Measurements from ENCODE around the gene TPGS2.

The TPGS2 gene

DNA sequence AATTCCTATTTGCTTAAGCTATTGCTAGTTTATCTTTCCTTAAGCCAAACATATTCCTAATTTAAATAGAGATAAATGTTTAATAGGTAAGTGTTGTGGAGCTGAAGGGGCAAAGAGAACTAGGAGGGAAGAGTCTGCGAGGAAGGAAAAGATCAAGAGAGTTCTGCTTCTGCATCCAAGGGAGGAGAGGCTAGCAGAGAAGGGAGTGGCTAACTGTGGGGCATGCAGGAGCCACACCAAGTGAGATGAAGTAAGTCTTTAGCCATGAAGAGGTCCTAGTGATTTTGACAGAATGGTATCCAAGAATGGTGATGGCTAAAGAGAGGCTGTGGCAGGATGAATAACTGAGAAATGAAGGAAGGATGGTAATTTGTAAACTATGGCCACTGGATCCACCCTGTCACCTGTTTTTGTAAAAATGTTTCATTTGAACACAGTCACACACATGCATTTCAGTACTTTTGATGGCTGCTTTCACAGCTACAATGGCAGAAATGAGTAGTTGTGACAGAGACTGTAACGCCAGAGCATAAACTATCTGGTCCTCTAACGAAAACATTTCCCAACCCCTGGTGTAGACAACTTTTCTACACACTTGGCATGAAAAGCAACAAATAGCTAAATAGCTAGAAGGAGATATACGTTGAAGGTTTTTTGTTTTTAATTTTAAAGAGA lies 15.6 kb downstream of the TPGS2 start:
- no peak overlapping the region for H3K9ac ChIP-seq (ENCODE audit: low read depth in 1 of 2, low read length in 2 of 2)

GRCh38 chr18:36812678-36813077 lies 16.1 kb downstream of the TPGS2 start:
- H3K27ac ChIP-seq (ENCODE audit: low read depth in 2 of 2, low read length in 2 of 2), result no peak overlapping the region
- no peaks in the 10 kb centered on the region for H3K9me3 ChIP-seq (ENCODE audit: control insufficient read depth in 2 of 2, low read length in 2 of 2)
- H3K4me3 ChIP-seq (ENCODE audit: low read length in 2 of 2), result no peak overlapping the region
- H3K27me3 ChIP-seq (ENCODE audit: control insufficient read depth in 2 of 2, insufficient read depth in 2 of 2, low read length in 2 of 2), result no peaks in the 10 kb centered on the region
- H3K36me3 ChIP-seq (ENCODE audit: control insufficient read depth in 2 of 2, insufficient read depth in 2 of 2, low read length in 2 of 2), result peaks cover 6 to 14% of the 10 kb centered on the region in 2 donors
- H3K9ac ChIP-seq (ENCODE audit: low read depth in 1 of 2, low read length in 2 of 2), result no peak overlapping the region
- no peaks in the 10 kb centered on the region for H3K4me1 ChIP-seq (ENCODE audit: control insufficient read depth in 2 of 2, insufficient read depth in 2 of 2, low read length in 2 of 2)

More for the DNA sequence above, 15.6 kb downstream of the TPGS2 start:
- Histone ChIP-seq H3K4me3 (ENCODE audit: low read length in 2 of 2) (no peak overlapping the region), H3K27me3 (ENCODE audit: control insufficient read depth in 2 of 2, insufficient read depth in 2 of 2, low read length in 2 of 2) (no peaks in the 10 kb centered on the region), H3K36me3 (ENCODE audit: control insufficient read depth in 2 of 2, insufficient read depth in 2 of 2, low read length in 2 of 2) (peaks cover 6 to 15% of the 10 kb centered on the region in 2 donors), H3K27ac (ENCODE audit: low read depth in 2 of 2, low read length in 2 of 2) (no peak overlapping the region), H3K9me3 (ENCODE audit: control insufficient read depth in 2 of 2, low read length in 2 of 2) (no peaks in the 10 kb centered on the region), H3K4me1 (ENCODE audit: control insufficient read depth in 2 of 2, insufficient read depth in 2 of 2, low read length in 2 of 2) (no peaks in the 10 kb centered on the region)

GRCh38 chr18:36811955-36812354 lies 16.8 kb downstream of the TPGS2 start:
- Histone ChIP-seq H3K27ac (ENCODE audit: low read depth in 2 of 2, low read length in 2 of 2) (no peak overlapping the region), H3K9ac (ENCODE audit: low read depth in 1 of 2, low read length in 2 of 2) (no peak overlapping the region), H3K27me3 (ENCODE audit: control insufficient read depth in 2 of 2, insufficient read depth in 2 of 2, low read length in 2 of 2) (no peaks in the 10 kb centered on the region), H3K4me3 (ENCODE audit: low read length in 2 of 2) (no peak overlapping the region), H3K4me1 (ENCODE audit: control insufficient read depth in 2 of 2, insufficient read depth in 2 of 2, low read length in 2 of 2) (no peaks in the 10 kb centered on the region), H3K9me3 (ENCODE audit: control insufficient read depth in 2 of 2, low read length in 2 of 2) (no peaks in the 10 kb centered on the region), H3K36me3 (ENCODE audit: control insufficient read depth in 2 of 2, insufficient read depth in 2 of 2, low read length in 2 of 2) (peaks cover 4 to 17% of the 10 kb centered on the region in 2 donors)

DNA sequence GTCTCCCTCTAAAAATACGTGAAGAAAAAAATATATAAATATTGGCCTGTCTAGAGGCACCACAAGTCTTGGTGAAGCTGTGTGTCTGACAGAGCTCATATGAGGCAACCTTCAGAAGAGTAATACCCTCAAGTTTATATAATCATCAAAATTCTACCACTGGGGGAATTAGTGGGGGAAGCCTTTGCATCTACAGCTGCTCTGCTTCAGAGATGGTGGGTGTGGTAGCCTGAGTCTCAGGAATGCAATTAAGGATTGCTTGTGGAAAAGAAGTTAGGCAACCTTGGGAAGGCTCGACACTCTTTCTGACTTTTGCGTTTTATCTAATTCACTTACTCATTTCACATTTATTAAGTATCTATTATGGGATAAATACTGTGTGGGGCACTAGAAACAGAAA lies 17.4 kb downstream of the TPGS2 start:
- Histone ChIP-seq H3K9ac (ENCODE audit: low read depth in 1 of 2, low read length in 2 of 2) (no peak overlapping the region), H3K9me3 (ENCODE audit: control insufficient read depth in 2 of 2, low read length in 2 of 2) (no peaks in the 10 kb centered on the region), H3K4me1 (ENCODE audit: control insufficient read depth in 2 of 2, insufficient read depth in 2 of 2, low read length in 2 of 2) (no peaks in the 10 kb centered on the region)

DNA sequence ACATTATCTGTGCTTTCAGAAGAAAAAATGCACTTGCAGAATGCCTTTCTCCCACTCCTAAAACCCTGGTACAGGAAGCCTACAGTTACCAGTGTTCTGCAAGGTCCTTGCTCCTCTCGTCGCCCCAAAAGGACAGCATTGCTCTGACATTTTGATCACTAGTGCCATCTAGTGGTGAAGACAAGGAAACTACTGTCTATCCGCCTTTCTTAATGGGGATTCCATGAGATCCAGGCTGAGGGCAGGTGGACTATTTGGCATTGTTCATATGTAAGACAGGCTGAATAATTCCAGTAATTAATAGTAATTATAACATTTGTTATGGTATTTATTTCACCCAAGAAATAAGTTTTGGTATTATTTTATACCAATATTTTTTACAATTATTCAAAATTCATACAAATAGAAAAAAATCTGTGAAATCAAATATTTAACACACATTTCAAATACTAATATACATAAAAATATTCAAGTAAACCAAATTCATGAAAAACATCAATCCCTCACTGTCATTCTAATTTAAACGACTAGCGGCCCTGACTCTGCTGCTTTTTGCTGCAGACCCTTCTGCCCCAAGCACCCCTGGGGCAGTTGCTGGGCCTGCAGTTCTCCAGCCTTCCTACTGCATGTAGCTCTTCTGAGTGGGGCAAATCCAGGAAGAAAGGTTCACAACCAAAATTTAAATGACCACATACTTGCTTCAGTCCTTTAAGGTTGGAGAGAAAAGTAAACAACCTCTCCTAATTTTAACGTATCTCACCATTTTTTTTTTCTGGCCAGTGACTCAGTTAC lies 19.0 kb downstream of the TPGS2 start:
- Histone ChIP-seq H3K4me3 (ENCODE audit: low read length in 2 of 2) (no peak overlapping the region), H3K36me3 (ENCODE audit: control insufficient read depth in 2 of 2, insufficient read depth in 2 of 2, low read length in 2 of 2) (peaks cover 2 to 25% of the 10 kb centered on the region in 2 donors), H3K9me3 (ENCODE audit: control insufficient read depth in 2 of 2, low read length in 2 of 2) (no peaks in the 10 kb centered on the region), H3K9ac (ENCODE audit: low read depth in 1 of 2, low read length in 2 of 2) (no peak overlapping the region), H3K27me3 (ENCODE audit: control insufficient read depth in 2 of 2, insufficient read depth in 2 of 2, low read length in 2 of 2) (no peaks in the 10 kb centered on the region), H3K27ac (ENCODE audit: low read depth in 2 of 2, low read length in 2 of 2) (no peak overlapping the region), H3K4me1 (ENCODE audit: control insufficient read depth in 2 of 2, insufficient read depth in 2 of 2, low read length in 2 of 2) (no peaks in the 10 kb centered on the region)

More for the DNA sequence above, 17.4 kb downstream of the TPGS2 start:
- H3K27ac ChIP-seq (ENCODE audit: low read depth in 2 of 2, low read length in 2 of 2), result no peak overlapping the region
- peaks cover 2 to 17% of the 10 kb centered on the region in 2 donors for H3K36me3 ChIP-seq (ENCODE audit: control insufficient read depth in 2 of 2, insufficient read depth in 2 of 2, low read length in 2 of 2)
- no peaks in the 10 kb centered on the region for H3K27me3 ChIP-seq (ENCODE audit: control insufficient read depth in 2 of 2, insufficient read depth in 2 of 2, low read length in 2 of 2)
- H3K4me3 ChIP-seq (ENCODE audit: low read length in 2 of 2), result no peak overlapping the region

DNA sequence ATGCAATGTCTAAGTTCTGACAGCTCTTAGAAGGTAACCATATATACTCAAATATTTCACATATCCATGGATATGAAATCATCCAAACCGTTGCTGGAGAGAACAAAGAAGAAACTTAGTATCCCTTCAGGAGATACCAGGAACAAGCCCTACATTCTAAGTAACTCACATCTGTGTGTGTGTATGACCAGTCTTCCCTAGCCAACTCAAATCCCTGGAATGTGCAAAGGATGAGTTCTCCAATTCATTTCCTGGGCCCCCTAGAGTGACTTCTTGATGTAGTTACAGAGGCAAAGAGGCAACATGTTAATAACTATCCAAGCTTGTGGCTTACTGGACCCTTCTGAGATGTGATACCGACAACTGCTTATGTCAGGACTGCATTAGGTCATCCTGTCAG lies 20.1 kb downstream of the TPGS2 start:
- H3K9me3 ChIP-seq (ENCODE audit: control insufficient read depth in 2 of 2, low read length in 2 of 2), result no peaks in the 10 kb centered on the region
- H3K4me1 ChIP-seq (ENCODE audit: control insufficient read depth in 2 of 2, insufficient read depth in 2 of 2, low read length in 2 of 2), result no peaks in the 10 kb centered on the region
- no peak overlapping the region for H3K9ac ChIP-seq (ENCODE audit: low read depth in 1 of 2, low read length in 2 of 2)
- no peak overlapping the region for H3K4me3 ChIP-seq (ENCODE audit: low read length in 2 of 2)
- peaks cover 2 to 30% of the 10 kb centered on the region in 2 donors for H3K36me3 ChIP-seq (ENCODE audit: control insufficient read depth in 2 of 2, insufficient read depth in 2 of 2, low read length in 2 of 2)
- H3K27ac ChIP-seq (ENCODE audit: low read depth in 2 of 2, low read length in 2 of 2), result no peak overlapping the region
- no peaks in the 10 kb centered on the region for H3K27me3 ChIP-seq (ENCODE audit: control insufficient read depth in 2 of 2, insufficient read depth in 2 of 2, low read length in 2 of 2)

- H3K4me3 ChIP-seq (ENCODE audit: low read length in 2 of 2), result no peak overlapping the region
- H3K27ac ChIP-seq (ENCODE audit: low read depth in 2 of 2, low read length in 2 of 2), result no peak overlapping the region
- H3K9ac ChIP-seq (ENCODE audit: low read depth in 1 of 2, low read length in 2 of 2), result no peak overlapping the region
- no peaks in the 10 kb centered on the region for H3K27me3 ChIP-seq (ENCODE audit: control insufficient read depth in 2 of 2, insufficient read depth in 2 of 2, low read length in 2 of 2)
- peaks cover 8 to 28% of the 10 kb centered on the region in 2 donors for H3K36me3 ChIP-seq (ENCODE audit: control insufficient read depth in 2 of 2, insufficient read depth in 2 of 2, low read length in 2 of 2)
- H3K9me3 ChIP-seq (ENCODE audit: control insufficient read depth in 2 of 2, low read length in 2 of 2), result no peaks in the 10 kb centered on the region
- H3K4me1 ChIP-seq (ENCODE audit: control insufficient read depth in 2 of 2, insufficient read depth in 2 of 2, low read length in 2 of 2), result no peaks in the 10 kb centered on the region
Measured at GRCh38 chr18:36805105-36805504, 23.7 kb downstream of the TPGS2 start.

GRCh38 chr18:36798738-36799473 lies 29.9 kb downstream of the TPGS2 start:
- Histone ChIP-seq H3K4me1 (ENCODE audit: control insufficient read depth in 2 of 2, insufficient read depth in 2 of 2, low read length in 2 of 2) (no peaks in the 10 kb centered on the region), H3K4me3 (ENCODE audit: low read length in 2 of 2) (no peak overlapping the region), H3K27me3 (ENCODE audit: control insufficient read depth in 2 of 2, insufficient read depth in 2 of 2, low read length in 2 of 2) (no peaks in the 10 kb centered on the region), H3K36me3 (ENCODE audit: control insufficient read depth in 2 of 2, insufficient read depth in 2 of 2, low read length in 2 of 2) (peaks cover 21 to 47% of the 10 kb centered on the region in 2 donors), H3K9ac (ENCODE audit: low read depth in 1 of 2, low read length in 2 of 2) (no peak overlapping the region), H3K27ac (ENCODE audit: low read depth in 2 of 2, low read length in 2 of 2) (no peak overlapping the region), H3K9me3 (ENCODE audit: control insufficient read depth in 2 of 2, low read length in 2 of 2) (no peaks in the 10 kb centered on the region)

DNA sequence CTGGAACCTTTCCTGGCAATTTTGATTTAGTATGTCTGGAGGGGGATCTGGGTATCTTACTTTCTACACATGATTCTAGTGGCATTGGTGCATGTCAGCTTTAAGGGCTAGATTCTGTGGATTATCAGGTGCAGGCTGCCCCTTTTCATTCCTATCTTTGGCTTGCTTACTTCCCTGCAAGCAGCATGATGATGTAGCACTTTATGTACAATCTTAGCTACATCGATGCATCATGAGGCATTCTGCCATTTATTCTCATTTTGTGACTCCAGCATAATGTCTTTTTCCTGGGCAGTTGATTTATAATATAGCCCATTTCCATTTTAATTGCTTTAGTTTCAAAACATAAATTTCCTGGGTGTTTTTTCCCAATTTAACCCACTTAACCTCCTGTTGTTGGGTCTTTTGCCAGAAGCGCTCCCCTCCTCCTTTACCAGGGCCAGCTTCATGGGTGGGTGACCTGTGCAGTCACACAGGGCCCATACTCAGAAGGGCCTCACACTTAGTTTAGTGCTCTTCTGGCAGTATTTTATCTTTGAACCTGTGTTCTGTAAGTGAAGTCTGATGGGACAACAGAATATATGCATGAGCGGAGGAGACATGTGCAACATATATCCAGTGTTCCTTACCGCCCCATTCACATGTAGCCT lies 36.0 kb downstream of the TPGS2 start:
- no peak overlapping the region for H3K4me3 ChIP-seq (ENCODE audit: low read length in 2 of 2)
- no peak overlapping the region for H3K27ac ChIP-seq (ENCODE audit: low read depth in 2 of 2, low read length in 2 of 2)
- H3K36me3 ChIP-seq (ENCODE audit: control insufficient read depth in 2 of 2, insufficient read depth in 2 of 2, low read length in 2 of 2), result peaks cover 24 to 38% of the 10 kb centered on the region in 2 donors

More for the DNA sequence above, 36.0 kb downstream of the TPGS2 start:
- H3K9me3 ChIP-seq (ENCODE audit: control insufficient read depth in 2 of 2, low read length in 2 of 2), result no peaks in the 10 kb centered on the region
- no peak overlapping the region for H3K9ac ChIP-seq (ENCODE audit: low read depth in 1 of 2, low read length in 2 of 2)
- no peaks in the 10 kb centered on the region for H3K4me1 ChIP-seq (ENCODE audit: control insufficient read depth in 2 of 2, insufficient read depth in 2 of 2, low read length in 2 of 2)
- H3K27me3 ChIP-seq (ENCODE audit: control insufficient read depth in 2 of 2, insufficient read depth in 2 of 2, low read length in 2 of 2), result no peaks in the 10 kb centered on the region

All from mucosa of rectum (tissue), 2 donors.